ENCODE measurements around the gene HGD.

HGD gene

GRCh38 chr3:120699333-120699732, 17.3 kb upstream of the HGD start:
- TF ChIP-seq Cebpa-rat (IDR thresholded peaks at IDR 0.05) = no peak
- Histone ChIP-seq H3K9ac (no peak overlapping the region), H3K27me3 (no peaks in the 10 kb centered on the region), H3K36me3 (peaks cover 27% of the 10 kb centered on the region), H3K4me3 (no peak overlapping the region), H3K9me3 (peaks cover 4% of the 10 kb centered on the region; the same call in 1 of the 2 replicates), H3K4me1 (no peaks in the 10 kb centered on the region), H3K27ac (no peak overlapping the region), H4K20me1 (no peaks in the 10 kb centered on the region), H3K4me2 (no peak overlapping the region)

GRCh38 chr3:120693439-120694171, 11.6 kb upstream of the HGD start:
- H3K9me3 ChIP-seq = no peaks in the 10 kb centered on the region
- no peaks in the 10 kb centered on the region for H4K20me1 ChIP-seq
- no peaks in the 10 kb centered on the region for H3K4me1 ChIP-seq
- no peak for TF ChIP-seq Cebpa-rat (IDR thresholded peaks at IDR 0.05)
- no peaks in the 10 kb centered on the region for H3K27me3 ChIP-seq
- no peak overlapping the region for H3K4me3 ChIP-seq
- no peak overlapping the region for H3K9ac ChIP-seq
- H3K36me3 ChIP-seq = peaks cover 24% of the 10 kb centered on the region
- no peak overlapping the region for H3K27ac ChIP-seq
- no peak overlapping the region for H3K4me2 ChIP-seq

DNA sequence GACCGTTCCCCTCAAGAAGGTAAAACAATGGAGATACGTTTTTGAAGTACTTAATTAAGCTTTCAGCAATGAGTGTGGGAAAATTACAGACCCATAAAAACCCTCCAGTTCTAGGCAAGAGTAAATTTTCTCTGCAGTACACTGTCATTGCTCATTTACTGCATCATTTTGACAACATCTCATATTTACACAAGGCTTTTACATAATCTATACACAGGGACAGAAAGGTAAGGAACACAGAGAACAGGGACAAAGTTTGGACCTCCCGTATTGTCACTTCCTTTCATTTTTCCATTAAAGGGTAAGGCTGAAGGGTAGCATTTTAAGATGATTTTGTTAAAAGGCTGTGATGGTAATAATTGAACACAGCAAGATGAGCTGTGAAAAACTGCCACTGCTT, 7.4 kb upstream of the HGD start:
- Histone ChIP-seq H3K27ac (no peak overlapping the region), H3K9ac (no peak overlapping the region), H3K27me3 (no peaks in the 10 kb centered on the region), H3K36me3 (peaks cover 9% of the 10 kb centered on the region), H3K4me3 (no peak overlapping the region), H3K4me2 (no peak overlapping the region), H3K4me1 (no peaks in the 10 kb centered on the region; the same call in 1 of the 2 replicates), H3K9me3 (no peaks in the 10 kb centered on the region), H4K20me1 (no peaks in the 10 kb centered on the region)
- no peak for TF ChIP-seq Cebpa-rat (IDR thresholded peaks at IDR 0.05)

DNA sequence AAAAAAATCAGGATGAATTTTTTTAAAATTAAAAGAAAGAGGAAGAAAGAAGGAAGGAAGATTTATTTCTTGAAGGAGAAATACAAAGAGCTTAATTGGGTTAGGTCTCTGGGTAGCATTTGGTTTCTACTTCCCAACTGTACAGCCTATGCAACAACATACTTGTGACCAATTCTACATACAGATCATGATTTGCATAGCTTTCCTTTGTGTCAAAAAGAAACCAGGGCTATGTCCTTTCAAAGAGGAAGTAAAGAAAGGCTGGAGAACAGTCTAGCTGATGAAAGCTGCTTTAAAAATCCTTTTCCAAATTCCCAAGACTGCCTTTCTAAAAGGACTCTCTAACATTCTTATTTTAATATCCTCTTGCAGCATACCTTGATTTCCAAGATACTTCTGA, 6.1 kb upstream of the HGD start:
- H3K36me3 ChIP-seq = peaks cover 9% of the 10 kb centered on the region
- no peak overlapping the region for H3K4me2 ChIP-seq
- H4K20me1 ChIP-seq = no peaks in the 10 kb centered on the region
- no peak overlapping the region for H3K9ac ChIP-seq
- H3K9me3 ChIP-seq = no peaks in the 10 kb centered on the region
- H3K4me3 ChIP-seq = no peak overlapping the region
- H3K27me3 ChIP-seq = no peaks in the 10 kb centered on the region
- no peaks in the 10 kb centered on the region; the same call in 1 of the 2 replicates for H3K4me1 ChIP-seq
- no peak overlapping the region for H3K27ac ChIP-seq
- TF ChIP-seq Cebpa-rat (IDR thresholded peaks at IDR 0.05) = no peak

DNA sequence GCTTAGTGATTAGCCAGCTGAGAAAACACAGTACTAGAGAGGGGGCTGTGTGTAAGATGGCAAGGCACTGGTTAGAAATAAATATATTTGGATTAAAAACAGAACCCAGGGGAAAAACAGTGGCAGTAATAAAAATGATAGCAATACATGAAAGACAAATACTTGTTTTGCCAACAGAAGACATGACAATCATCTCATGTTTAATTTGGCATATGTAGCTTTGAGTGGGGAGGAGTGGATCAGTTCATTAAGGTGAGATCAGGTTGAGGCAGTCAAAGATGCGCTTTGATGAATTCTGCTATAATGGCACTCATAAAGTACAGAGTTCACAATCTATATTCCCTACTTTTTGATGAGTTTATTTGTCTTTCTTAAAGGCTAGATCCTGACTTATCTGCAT, 3.4 kb upstream of the HGD start:
- TF ChIP-seq Cebpa-rat (IDR thresholded peaks at IDR 0.05) = no peak

DNA sequence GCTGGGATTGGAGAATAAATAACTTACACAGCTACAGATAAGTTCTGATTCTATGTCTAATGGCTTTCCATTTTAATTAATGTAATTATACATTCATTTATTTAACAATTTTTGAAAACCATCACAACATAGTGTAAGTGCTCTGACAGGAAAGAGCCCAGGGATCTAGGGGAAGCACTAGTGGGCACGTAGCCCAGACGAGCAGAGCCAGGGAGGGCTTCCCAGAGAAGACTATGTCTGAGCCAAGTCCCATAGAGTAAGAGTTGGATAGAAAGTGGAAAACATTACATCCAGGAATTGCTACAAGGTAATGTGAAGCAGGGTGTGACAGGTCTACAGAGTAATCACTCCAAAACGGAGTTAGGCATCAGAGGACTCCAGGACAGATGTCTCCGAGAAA, 2.9 kb upstream of the HGD start:
- no peak overlapping the region for H3K4me2 ChIP-seq
- H3K27ac ChIP-seq = no peak overlapping the region
- H3K4me1 ChIP-seq = no peaks in the 10 kb centered on the region; the same call in 1 of the 2 replicates
- H4K20me1 ChIP-seq = no peaks in the 10 kb centered on the region
- H3K36me3 ChIP-seq = peaks cover 5% of the 10 kb centered on the region; the same call in 1 of the 2 replicates
- no peaks in the 10 kb centered on the region for H3K27me3 ChIP-seq
- H3K9me3 ChIP-seq = no peaks in the 10 kb centered on the region
- TF ChIP-seq Cebpa-rat (IDR thresholded peaks at IDR 0.05) = no peak
- H3K9ac ChIP-seq = no peak overlapping the region
- no peak overlapping the region for H3K4me3 ChIP-seq

More for the DNA sequence above, 3.4 kb upstream of the HGD start:
- no peak overlapping the region for H3K9ac ChIP-seq
- no peaks in the 10 kb centered on the region; the same call in 1 of the 2 replicates for H3K4me1 ChIP-seq
- H3K4me2 ChIP-seq = no peak overlapping the region
- no peaks in the 10 kb centered on the region for H3K27me3 ChIP-seq
- H3K36me3 ChIP-seq = peaks cover 5% of the 10 kb centered on the region; the same call in 1 of the 2 replicates
- H3K9me3 ChIP-seq = no peaks in the 10 kb centered on the region
- H4K20me1 ChIP-seq = no peaks in the 10 kb centered on the region
- H3K27ac ChIP-seq = no peak overlapping the region
- no peak overlapping the region for H3K4me3 ChIP-seq

DNA sequence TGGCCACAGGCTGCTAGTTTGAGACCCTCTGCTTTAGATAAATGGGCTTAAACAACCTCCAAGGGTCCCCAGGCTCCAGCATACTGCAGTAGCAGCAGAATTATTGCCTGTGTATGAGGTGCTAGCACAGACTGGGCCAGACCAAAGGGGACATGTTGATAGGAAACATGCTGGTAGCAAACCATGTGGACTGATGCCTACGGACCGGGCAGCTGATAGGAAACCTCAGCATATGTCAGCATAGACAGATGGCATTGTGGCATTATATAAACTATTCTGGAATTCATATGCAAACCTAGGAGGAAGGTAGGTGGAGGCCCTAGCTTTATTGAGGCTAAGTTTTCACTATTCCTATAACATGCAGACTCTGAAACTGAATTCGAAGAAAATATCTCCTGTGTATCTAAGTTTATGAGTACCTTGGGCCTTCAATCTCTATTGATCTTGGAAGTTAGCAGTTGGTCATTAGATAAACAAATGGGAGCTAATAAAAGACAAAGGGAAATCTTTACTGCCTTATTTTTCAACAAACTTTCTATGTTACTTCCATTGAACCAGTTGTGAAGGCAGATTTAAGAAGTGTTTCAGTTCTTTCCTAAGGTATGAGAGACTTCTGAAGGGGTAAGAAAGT, 1.7 kb upstream of the HGD start:
- no peaks in the 10 kb centered on the region for H3K27me3 ChIP-seq
- H3K4me1 ChIP-seq = peaks cover 4% of the 10 kb centered on the region; the same call in 1 of the 2 replicates
- no peaks in the 10 kb centered on the region for H4K20me1 ChIP-seq
- no peak for TF ChIP-seq Cebpa-rat (IDR thresholded peaks at IDR 0.05)
- H3K9me3 ChIP-seq = no peaks in the 10 kb centered on the region
- H3K9ac ChIP-seq = no peak overlapping the region
- no peak overlapping the region for H3K4me2 ChIP-seq
- no peaks in the 10 kb centered on the region; the same call in 1 of the 2 replicates for H3K36me3 ChIP-seq
- H3K4me3 ChIP-seq = no peak overlapping the region
- H3K27ac ChIP-seq = no peak overlapping the region

- Histone ChIP-seq H3K4me3 (no peak overlapping the region), H3K36me3 (no peaks in the 10 kb centered on the region; the same call in 1 of the 2 replicates), H3K4me1 (peaks cover 8% of the 10 kb centered on the region; the same call in 1 of the 2 replicates), H4K20me1 (no peaks in the 10 kb centered on the region), H3K9me3 (peaks cover 2% of the 10 kb centered on the region), H3K9ac (no peak overlapping the region), H3K4me2 (no peak overlapping the region), H3K27ac (no peak overlapping the region), H3K27me3 (no peaks in the 10 kb centered on the region)
- TF ChIP-seq Cebpa-rat (IDR thresholded peaks at IDR 0.05) = no peak
Observed at GRCh38 chr3:120683213-120683612, 1.2 kb upstream of the HGD start.

DNA sequence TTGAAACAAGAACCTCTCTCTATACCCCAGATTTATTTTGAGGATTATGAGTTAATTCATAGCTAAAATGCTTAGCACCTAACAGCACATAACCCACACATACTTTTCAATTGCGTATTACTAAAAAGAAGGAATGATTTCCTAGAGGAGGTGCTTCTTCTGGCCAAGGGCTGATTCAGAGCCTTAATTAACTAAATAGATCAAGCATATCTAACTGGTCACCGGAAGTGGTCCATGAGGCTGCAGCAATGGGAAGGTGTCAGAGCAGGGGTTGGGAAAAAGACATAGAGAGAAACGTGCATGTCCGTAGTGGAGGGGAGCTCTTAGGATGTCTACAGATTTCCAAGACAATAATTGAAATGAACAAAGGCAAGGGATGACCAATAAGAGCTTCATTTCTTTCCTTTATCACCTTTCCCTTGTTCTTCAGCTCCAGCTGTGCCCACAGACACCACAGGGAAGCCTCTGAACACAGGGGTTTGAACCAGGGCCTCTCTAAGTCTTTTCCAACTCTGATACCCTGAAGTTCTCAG, 467 bp downstream of the HGD start:
- Histone ChIP-seq H3K27me3 (no peaks in the 10 kb centered on the region), H4K20me1 (no peaks in the 10 kb centered on the region), H3K4me1 (peaks cover 8% of the 10 kb centered on the region; the same call in 1 of the 2 replicates), H3K4me3 (no peak overlapping the region), H3K9me3 (peaks cover 15% of the 10 kb centered on the region), H3K9ac (no peak overlapping the region), H3K4me2 (no peak overlapping the region), H3K27ac (no peak overlapping the region), H3K36me3 (no peaks in the 10 kb centered on the region)
- no peak for TF ChIP-seq Cebpa-rat (IDR thresholded peaks at IDR 0.05)

GRCh38 chr3:120681018-120681417, 1.0 kb downstream of the HGD start:
- no peak overlapping the region for H3K4me2 ChIP-seq
- H3K4me3 ChIP-seq = no peak overlapping the region
- H3K27ac ChIP-seq = no peak overlapping the region

More at GRCh38 chr3:120681018-120681417, 1.0 kb downstream of the HGD start:
- Histone ChIP-seq H3K4me1 (peaks cover 8% of the 10 kb centered on the region; the same call in 1 of the 2 replicates), H3K9me3 (peaks cover 20% of the 10 kb centered on the region), H4K20me1 (no peaks in the 10 kb centered on the region), H3K27me3 (no peaks in the 10 kb centered on the region), H3K36me3 (no peaks in the 10 kb centered on the region), H3K9ac (no peak overlapping the region)
- TF ChIP-seq Cebpa-rat (IDR thresholded peaks at IDR 0.05) = no peak

All from BLaER1 (cell line).